Umbilical cord (tissue), 2 donors: ENCODE results near the gene PQBP1. TPM values are rescaled to one million over a fixed set of nuclear protein-coding genes. Genes with fewer than 3 reads are reported as not detected.

Experiments
- DNase-seq: peaks from one replicate; pipeline ENCODE4 v3.0.0-alpha.2; 2015; ENCODE audit warnings: low spot score
- total RNA-seq: library from RNA; depleted of rRNA; stranded (reverse); fragments of >200 nt; gene quantifications from one replicate; pipeline ENCODE4 v1.2.3, GENCODE V29; 2014; ENCODE audit warnings: low replicate concordance; ENCODE audit not compliant: insufficient read depth

The PQBP1 gene
- total RNA-seq, 1 donor from 2014 or later = 20.2 TPM

- DNase-seq = no peak
These were observed 26.0 kb downstream of the PQBP1 start for GRCh38 chrX:48923771-48924170.

GRCh38 chrX:48924270-48924669 is 26.5 kb downstream of the PQBP1 start:
- no peak for DNase-seq

GRCh38 chrX:48927123-48927522 is 29.4 kb downstream of the PQBP1 start:
- DNase-seq = no peak

- no peak for DNase-seq
These were observed 30.1 kb downstream of the PQBP1 start for GRCh38 chrX:48927736-48928382.

- DNase-seq = no peak
These were observed 36.0 kb downstream of the PQBP1 start for GRCh38 chrX:48933757-48934156.

GRCh38 chrX:48934581-48935300 is 37.0 kb downstream of the PQBP1 start:
- DNase-seq = no peak

GRCh38 chrX:48935301-48935670 is 37.6 kb downstream of the PQBP1 start:
- DNase-seq = no peak

- DNase-seq = no peak
These were observed 38.8 kb downstream of the PQBP1 start for GRCh38 chrX:48936429-48937053.

GRCh38 chrX:48937054-48937907 is 39.6 kb downstream of the PQBP1 start:
- DNase-seq = no peak

GRCh38 chrX:48938721-48939425 is 41.1 kb downstream of the PQBP1 start:
- no peak for DNase-seq

GRCh38 chrX:48939524-48940228 is 41.9 kb downstream of the PQBP1 start:
- DNase-seq = no peak

- no peak for DNase-seq
These were observed 42.8 kb downstream of the PQBP1 start for GRCh38 chrX:48940404-48940955.

GRCh38 chrX:48942895-48943294 is 45.2 kb downstream of the PQBP1 start:
- DNase-seq = no peak

GRCh38 chrX:48945517-48946348 is 48.0 kb downstream of the PQBP1 start:
- peak; percentile 78 for DNase-seq

GRCh38 chrX:48948589-48948988 is 50.9 kb downstream of the PQBP1 start:
- DNase-seq = no peak
